Measurements from ENCODE around the gene INPP4A. TPM values are rescaled to one million over a fixed set of nuclear protein-coding genes. Genes with fewer than 3 reads are reported as not detected.

The INPP4A gene
- total and polyA plus RNA-seq, 9 of the 15 experiments (the other 6 are each of a cell fraction or from before 2014, with no cell fraction given): 1.8 to 15.7 (median 8.3) TPM

DNA sequence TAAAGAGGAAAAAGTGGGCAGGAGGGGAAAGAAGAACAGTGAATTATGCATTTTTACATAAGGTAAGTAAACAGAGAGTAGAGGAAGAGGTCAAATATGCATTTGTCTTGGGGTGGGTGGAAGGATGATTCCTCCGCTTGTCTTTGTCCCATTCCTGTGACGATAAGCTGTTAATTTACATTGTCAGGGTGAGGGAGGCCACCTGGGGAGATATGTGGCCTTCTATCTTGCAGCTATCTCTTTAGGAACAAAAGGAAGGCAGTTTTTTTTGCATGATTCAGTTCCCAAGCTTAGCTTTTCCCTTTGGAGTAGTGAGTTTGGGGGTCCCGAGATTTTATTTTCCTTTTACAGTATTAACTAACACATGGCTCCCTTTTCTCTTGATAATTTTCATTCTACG, 2.2 kb upstream of the INPP4A start:
- no peak for TF ChIP-seq BACH1 (tag; IDR thresholded peaks at IDR 0.05)
- no peak for TF ChIP-seq ARID4B (CRISPR knock-in tag; IDR thresholded peaks at IDR 0.05)
- TF ChIP-seq ETS1 (conservative IDR thresholded peaks at IDR 0.05; ENCODE audit: control insufficient read depth, low read depth, low read length): no peak
- no peak for TF ChIP-seq ZNF217 (CRISPR knock-in tag; IDR thresholded peaks at IDR 0.05)
- TF ChIP-seq ZNF551 (CRISPR knock-in tag; IDR thresholded peaks at IDR 0.05): no peak
- no peak for TF ChIP-seq PRPF4 (IDR thresholded peaks at IDR 0.05; ENCODE audit: insufficient read depth, low read depth, low read length, poor library complexity, severe bottlenecking)
- TF ChIP-seq ZNF764 (CRISPR knock-in tag; IDR thresholded peaks at IDR 0.05; ENCODE audit: low read depth): no peak
- no peak for TF ChIP-seq PCBP1 (IDR thresholded peaks at IDR 0.05; ENCODE audit: low read depth, low read length, poor library complexity, severe bottlenecking)
- TF ChIP-seq CHCHD3 (CRISPR knock-in tag; IDR thresholded peaks at IDR 0.05): no peak
- TF ChIP-seq ZFP36 (IDR thresholded peaks at IDR 0.05; ENCODE audit: low read depth, low read length, partially characterized antibody): no peak
- TF ChIP-seq, protein P1, sequence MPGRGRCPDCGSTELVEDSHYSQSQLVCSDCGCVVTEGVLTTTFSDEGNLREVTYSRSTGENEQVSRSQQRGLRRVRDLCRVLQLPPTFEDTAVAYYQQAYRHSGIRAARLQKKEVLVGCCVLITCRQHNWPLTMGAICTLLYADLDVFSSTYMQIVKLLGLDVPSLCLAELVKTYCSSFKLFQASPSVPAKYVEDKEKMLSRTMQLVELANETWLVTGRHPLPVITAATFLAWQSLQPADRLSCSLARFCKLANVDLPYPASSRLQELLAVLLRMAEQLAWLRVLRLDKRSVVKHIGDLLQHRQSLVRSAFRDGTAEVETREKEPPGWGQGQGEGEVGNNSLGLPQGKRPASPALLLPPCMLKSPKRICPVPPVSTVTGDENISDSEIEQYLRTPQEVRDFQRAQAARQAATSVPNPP (IDR thresholded peaks at IDR 0.05; ENCODE audit: borderline replicate concordance, insufficient read depth, insufficient read length): no peak
- no peak for TF ChIP-seq PURB (CRISPR knock-in tag; IDR thresholded peaks at IDR 0.05; ENCODE audit: low read depth)
- no peak for TF ChIP-seq ZNF785 (CRISPR knock-in tag; IDR thresholded peaks at IDR 0.05)
- no peak for TF ChIP-seq ZNF175 (CRISPR knock-in tag; IDR thresholded peaks at IDR 0.05; ENCODE audit: low read depth)
- H3K4me1 ChIP-seq (replicated peaks in 1 of 2; ENCODE audit: control insufficient read depth in 2 of 2, insufficient read depth in 2 of 2, low read length in 2 of 2): peaks cover 13 to 27% of the 10 kb centered on the region in 2 experiments; a peak in 4 of 5 replicates
- ATAC-seq (no peak), FAIRE-seq (no peak), DNase-seq (ENCODE audit: extremely low read depth in 1 of 4, low spot score in 3 of 4) (no peak)
- ChIA-PET POLR2A (no interaction called here), CTCF (ENCODE audit: low intra/inter-chr PET ratio) (no interaction called here)
- peaks cover 12% of the 10 kb centered on the region for H4K20me1 ChIP-seq (replicated peaks; ENCODE audit: control insufficient read depth, insufficient read depth, low read length)
- H3K9ac ChIP-seq (ENCODE audit: insufficient read depth in 1 of 2, low read depth in 2 of 2, low read length in 2 of 2): no peak overlapping the region
- no peak overlapping the region for H3K4me2 ChIP-seq (ENCODE audit: insufficient read depth, low read length)
- 18% methylated on average over 4 of the region's 4 CpGs for whole genome bisulfite sequencing (ENCODE audit: insufficient coverage, low coverage, missing lambda C conversion rate)
- H3K4me3 ChIP-seq: no peak overlapping the region
- no peak overlapping the region for H3K27ac ChIP-seq (ENCODE audit: extremely low read depth, low read depth, low read length)
- H2AFZ ChIP-seq (ENCODE audit: low read depth, low read length): 0 out of 2 replicates have a peak overlapping the region, but pooled peaks have one; percentile 26
- peaks cover 25% of the 10 kb centered on the region for H3K79me2 ChIP-seq (ENCODE audit: control insufficient read depth, insufficient read depth, low read length)
- intact Hi-C loops (cut with micrococcal nuclease): no loop called here
- H3K27me3 ChIP-seq (ENCODE audit: control insufficient read depth in 2 of 2, insufficient read depth in 2 of 2, low read length in 2 of 2): no peaks in the 10 kb centered on the region
- no peaks in the 10 kb centered on the region for H3K9me3 ChIP-seq (replicated peaks; ENCODE audit: control insufficient read depth, insufficient read depth, low read depth, low read length)
- no TSS peak for BruUV-seq (replicated peaks)
- H3K36me3 ChIP-seq (ENCODE audit: control insufficient read depth, insufficient read depth, low read length): no peaks in the 10 kb centered on the region
- H3K9me1 ChIP-seq (ENCODE audit: control insufficient read depth, insufficient read depth, low read length): no peaks in the 10 kb centered on the region
- in situ Hi-C loops (cut with MboI): no loop called here
